ENCODE results near the gene ABHD18.

ABHD18 gene

DNA sequence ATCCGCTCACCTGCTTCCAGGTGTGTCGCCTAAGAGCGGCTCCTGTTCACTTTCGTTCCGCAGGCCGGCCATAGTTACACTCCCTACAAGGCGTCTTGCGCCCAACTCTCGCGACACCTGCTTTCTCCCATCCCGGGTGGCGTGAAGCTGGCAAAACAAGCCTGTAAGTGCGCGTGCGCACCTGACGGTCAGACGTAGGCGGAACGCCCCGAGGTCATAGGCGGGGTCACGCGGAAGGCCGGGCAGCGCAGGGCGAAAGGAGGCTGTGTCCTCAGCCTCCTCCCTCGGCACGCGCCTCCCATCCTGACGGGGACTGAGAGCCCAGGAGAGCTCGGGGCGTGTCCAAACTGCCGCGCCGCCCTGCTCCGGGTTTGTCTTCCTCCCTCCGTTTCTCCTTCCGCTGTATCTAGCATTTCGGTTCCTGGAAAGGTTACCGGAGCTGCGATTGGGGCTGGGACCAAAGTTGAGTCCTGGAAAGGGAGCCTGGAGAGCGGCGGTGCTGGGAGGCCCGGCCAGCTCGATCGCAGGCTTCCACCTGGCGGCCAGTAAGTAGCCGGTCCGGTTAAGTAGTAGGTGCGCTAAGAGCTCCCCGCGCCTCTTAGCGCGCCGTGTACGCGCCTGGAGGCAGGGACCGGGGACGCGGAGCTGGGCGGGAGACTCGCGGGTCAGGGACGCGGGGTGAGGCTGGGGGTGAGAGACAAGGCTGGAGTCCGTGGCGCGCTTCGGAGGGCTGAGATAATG, at the start of gene ABHD18, which contains the start of gene MFSD8:
Gene ABHD18 (plus strand): TSS at position 345 of the 741 bp plus-strand sequence. CDS start 17,550 bp downstream, outside the sequence.
Gene MFSD8 (minus strand): TSS at position 112 of the 741 bp plus-strand sequence. CDS start 40 bp downstream, at position 72.
- TF ChIP-seq GATA3 (IDR thresholded peaks at IDR 0.05; ENCODE audit: low read depth, low read length) (no peak), GATA2 (IDR thresholded peaks at IDR 0.05; ENCODE audit: low read depth, low read length) (no peak)

DNA sequence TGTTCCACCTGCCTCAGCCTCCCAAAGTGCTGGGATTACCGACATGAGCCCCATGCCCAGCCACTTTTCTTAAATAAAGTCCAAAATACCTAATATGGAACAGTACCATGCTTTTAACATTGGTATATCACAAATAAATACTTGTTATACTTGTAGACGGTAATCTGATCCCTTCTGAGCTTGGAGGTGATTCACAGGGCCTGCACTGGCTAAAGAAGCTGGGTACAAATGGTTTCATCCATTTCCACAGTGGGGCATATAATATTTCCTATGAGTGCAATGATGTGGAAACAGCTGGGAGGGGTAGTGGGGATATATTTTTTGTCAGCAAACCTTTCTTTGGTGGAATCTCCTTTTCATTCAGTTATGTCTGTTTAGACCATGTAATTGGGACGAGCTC, 48.7 kb upstream of the ABHD18 start:
- TF ChIP-seq GATA3 (IDR thresholded peaks at IDR 0.05; ENCODE audit: low read depth, low read length) (no peak), GATA2 (IDR thresholded peaks at IDR 0.05; ENCODE audit: low read depth, low read length) (no peak)

DNA sequence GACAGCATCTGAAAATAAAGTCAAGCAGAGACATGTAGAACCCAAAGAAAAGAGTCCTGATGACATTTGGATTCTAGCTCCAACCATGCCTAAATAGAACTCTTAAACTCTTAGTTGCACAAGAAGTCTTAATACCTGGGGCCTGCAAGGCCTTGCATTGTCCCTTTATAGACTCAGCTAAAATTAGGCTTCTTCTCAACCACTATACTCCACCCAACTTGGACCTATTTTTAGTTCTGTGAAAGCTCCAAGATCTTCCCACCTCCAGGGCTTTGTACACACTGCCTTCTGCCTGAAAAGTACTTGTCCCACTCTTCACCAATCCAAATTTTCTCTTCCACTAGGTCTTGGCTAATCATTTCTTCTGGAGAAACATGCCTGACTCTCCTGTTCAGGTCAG, 48.1 kb upstream of the ABHD18 start:
- TF ChIP-seq GATA3 (IDR thresholded peaks at IDR 0.05; ENCODE audit: low read depth, low read length) (no peak), GATA2 (IDR thresholded peaks at IDR 0.05; ENCODE audit: low read depth, low read length) (no peak)

DNA sequence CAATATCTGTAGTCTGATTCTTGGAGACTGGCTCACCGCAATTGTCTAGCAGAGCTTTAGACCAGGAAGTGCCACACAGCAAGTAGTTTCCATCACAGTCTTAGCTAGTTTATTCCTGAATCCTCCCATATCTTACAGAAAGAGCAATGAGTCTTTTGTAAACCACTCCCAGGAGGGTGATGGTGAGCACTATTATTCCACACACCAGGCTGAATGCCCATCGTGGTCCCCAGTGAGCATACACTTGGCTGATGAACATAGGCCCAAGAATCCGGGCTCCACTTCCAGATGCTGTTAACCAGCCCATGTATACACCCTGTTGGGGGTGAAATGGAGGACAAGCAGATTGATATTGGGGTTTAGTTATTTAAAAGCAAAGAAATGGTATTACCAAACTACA, 44.7 kb upstream of the ABHD18 start:
- TF ChIP-seq GATA3 (IDR thresholded peaks at IDR 0.05; ENCODE audit: low read depth, low read length) = no peak

DNA sequence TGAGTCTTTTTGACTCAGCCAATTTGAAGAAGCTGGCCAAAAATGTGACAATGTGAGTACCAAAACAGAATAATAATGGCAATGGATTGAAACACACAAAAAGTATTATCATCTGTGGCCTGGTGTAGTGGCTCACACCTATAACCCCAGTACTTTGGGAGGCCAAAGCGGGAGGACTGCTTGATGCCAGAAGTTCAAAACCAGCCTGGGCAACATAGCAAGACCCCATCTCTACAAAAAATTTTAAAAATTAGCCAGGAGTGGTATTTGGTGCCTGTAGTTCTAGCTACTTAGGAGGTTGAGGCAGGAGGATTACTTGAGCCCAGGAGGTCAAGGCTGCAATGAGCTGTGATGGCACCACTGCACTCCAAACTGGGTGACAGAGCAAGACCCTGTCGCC, 43.0 kb upstream of the ABHD18 start:
- TF ChIP-seq GATA3 (IDR thresholded peaks at IDR 0.05; ENCODE audit: low read depth, low read length) = no peak
- no peak for TF ChIP-seq GATA2 (IDR thresholded peaks at IDR 0.05; ENCODE audit: low read depth, low read length)

DNA sequence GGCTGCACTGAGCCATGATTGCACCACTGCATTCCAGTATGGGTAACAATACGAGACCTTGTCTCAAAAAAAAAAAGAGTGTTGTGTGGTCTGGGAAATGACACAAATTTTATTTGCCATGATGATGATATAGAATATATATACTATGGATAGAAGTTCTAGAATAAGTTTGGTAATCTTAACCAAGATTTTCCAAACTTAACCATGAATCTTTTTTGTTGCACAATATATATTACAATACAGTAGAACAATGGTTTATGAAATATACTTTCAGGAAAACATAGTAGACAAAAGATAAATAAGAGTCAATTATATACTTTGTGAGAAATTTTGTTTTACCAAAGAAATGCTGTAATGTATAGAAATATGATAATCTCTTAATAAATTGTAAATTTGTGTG, 35.0 kb upstream of the ABHD18 start:
- no peak for TF ChIP-seq GATA3 (IDR thresholded peaks at IDR 0.05; ENCODE audit: low read depth, low read length)
- TF ChIP-seq GATA2 (IDR thresholded peaks at IDR 0.05; ENCODE audit: low read depth, low read length) = no peak

DNA sequence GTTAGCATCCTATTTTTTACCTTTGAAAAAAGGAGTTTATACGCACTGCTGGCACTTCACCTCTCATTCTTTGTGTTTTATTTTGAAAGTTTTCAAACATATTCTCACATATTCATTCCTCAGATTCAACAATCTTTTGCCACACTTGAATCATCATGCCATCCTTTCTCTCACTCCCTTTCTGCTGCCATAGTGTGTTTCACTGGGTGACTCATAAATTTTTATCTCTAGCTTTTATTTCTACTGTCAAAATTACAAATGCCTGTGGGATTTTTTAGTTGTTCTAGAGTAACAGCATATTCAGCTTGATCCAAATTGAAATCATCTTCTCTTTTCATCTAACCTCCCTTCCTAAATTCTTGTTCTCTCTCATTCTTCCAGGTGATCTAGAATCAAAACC, 28.2 kb upstream of the ABHD18 start:
- TF ChIP-seq GATA2 (IDR thresholded peaks at IDR 0.05; ENCODE audit: low read depth, low read length) = no peak
- no peak for TF ChIP-seq GATA3 (IDR thresholded peaks at IDR 0.05; ENCODE audit: low read depth, low read length)

DNA sequence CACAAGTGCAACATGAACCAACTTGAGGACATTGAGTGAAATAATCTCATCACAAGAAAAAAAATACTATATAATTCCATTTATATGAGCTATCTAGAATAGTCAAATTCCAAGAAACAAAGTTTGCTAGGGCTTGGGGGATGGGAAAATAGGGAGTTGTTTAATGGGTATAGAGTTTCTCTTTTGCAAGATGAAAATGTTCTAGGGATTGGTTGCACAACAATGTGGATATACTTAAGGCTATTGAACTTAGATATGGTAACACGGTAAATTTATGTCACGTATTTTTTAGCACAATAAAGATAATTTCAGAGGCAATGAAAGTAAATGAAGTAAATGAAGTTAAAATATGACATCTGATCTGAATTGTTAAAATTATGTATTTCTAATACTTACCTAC, 8.1 kb upstream of the ABHD18 start:
- TF ChIP-seq GATA2 (IDR thresholded peaks at IDR 0.05; ENCODE audit: low read depth, low read length) = no peak
- no peak for TF ChIP-seq GATA3 (IDR thresholded peaks at IDR 0.05; ENCODE audit: low read depth, low read length)

DNA sequence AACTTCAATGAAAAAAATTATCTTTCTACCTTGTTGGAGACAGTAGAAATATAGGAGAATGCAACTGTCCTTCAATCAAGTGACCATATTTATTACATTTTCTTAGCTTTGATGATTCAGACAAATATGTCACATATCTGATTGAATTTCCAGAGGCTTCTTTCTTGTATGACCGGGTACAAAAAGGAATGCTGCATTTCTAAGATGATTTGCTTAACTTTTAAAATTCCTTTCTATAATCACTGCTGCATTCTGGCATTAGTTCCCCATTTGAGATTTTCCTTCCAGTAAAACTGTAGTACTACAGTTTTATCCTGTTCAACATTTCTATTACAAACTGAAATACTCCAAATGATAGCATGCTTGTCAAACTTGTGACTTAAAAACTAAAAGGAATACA, 5.4 kb upstream of the ABHD18 start:
- TF ChIP-seq GATA3 (IDR thresholded peaks at IDR 0.05; ENCODE audit: low read depth, low read length) = no peak
- TF ChIP-seq GATA2 (IDR thresholded peaks at IDR 0.05; ENCODE audit: low read depth, low read length) = no peak

DNA sequence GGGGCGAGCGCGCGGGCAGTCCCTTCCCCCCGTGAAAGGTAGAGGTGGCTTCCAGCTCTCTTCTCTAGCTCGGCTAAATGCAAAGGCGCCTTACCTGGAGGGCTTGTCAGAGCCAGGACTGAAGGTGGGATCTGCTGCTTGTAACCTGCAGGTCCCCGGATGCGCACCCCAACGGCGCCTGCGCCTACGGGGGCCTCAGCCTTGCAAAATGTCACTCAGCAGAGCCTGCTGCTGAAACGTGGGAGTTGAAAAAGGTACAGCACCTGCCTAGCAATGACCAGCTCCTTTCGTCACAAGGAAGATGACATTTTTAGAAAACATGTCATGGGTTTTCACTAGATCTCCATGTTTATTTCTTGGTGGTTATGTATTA, 583 bp downstream of the ABHD18 start:
- no peak for TF ChIP-seq GATA3 (IDR thresholded peaks at IDR 0.05; ENCODE audit: low read depth, low read length)
- no peak for TF ChIP-seq GATA2 (IDR thresholded peaks at IDR 0.05; ENCODE audit: low read depth, low read length)

DNA sequence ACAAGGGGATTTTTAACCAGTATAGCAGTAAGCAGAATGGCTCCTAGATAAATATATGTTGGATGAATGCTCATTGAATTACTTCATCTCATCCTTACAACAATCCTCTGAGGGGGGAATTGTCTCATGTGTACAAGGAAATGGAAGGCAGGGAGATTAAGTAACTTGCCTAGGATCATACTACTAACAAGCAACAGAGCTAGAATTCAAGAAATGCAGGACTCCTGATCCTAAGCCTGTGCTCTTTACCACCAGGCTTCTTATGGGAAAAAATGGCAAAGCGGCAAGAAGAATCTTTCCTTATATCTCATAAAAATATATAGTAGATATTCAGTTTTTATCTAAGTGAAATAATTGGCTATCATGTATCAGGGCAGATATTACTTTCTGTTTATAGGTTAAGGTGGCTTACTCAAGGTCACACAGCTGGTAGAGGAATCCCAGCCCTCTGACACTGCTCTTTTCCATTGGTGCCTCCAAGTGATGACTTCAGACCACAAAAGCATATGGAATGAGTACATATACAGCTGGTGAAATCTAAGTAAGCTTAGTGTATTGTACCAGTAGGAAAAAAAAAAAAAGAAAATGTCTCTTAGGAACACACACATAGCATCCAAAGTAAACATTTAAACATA, 2.1 kb downstream of the ABHD18 start:
- TF ChIP-seq GATA3 (IDR thresholded peaks at IDR 0.05; ENCODE audit: low read depth, low read length) (no peak), GATA2 (IDR thresholded peaks at IDR 0.05; ENCODE audit: low read depth, low read length) (no peak)

DNA sequence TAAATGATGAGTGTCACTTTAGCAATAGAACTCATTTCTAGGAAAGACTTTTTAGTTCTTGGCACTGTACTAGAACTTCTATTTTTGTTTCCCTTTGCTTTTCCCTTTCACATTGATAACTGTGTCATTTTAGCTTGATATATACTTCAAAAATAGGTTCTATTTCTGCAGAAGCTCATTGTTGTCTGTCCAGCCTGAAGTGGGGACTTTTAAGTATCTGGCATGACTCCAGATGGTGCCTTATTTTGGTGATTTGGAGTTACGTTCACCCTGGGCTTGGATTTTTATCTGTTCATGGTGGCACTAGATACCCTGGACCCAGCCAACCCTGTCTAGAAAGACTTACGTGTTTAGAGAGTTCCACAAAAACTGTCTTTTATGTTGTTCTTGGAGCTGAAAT, 3.4 kb downstream of the ABHD18 start:
- TF ChIP-seq GATA3 (IDR thresholded peaks at IDR 0.05; ENCODE audit: low read depth, low read length) = no peak
- no peak for TF ChIP-seq GATA2 (IDR thresholded peaks at IDR 0.05; ENCODE audit: low read depth, low read length)

DNA sequence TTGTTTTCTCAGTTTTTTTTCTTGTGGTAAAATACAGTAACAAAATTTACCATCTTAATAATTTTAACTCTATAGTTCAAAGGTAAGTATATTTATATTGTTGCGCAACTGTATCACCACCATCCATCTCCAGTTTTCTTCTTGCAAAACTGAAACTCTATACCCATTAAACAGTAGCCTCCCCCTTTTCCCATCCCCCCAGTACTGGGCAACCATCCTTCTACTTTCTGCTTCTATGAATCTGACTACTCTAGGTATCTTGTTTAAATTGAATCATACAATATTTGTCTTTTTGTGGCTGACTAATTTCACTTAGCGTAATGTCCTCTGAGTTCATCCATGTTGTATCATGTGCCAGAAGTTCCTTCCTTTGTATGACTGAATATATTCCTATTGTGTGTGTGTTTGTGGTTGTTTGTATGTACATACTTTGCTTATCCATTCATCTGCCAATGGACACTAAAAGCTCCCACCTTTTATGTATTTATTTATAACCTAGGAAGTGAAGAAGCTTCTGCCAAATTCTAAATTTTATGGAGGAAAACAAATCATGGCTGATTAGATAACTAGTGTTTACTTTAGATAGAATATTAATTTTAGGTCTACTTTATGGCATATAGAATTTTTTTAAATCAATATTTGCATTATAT, 10.0 kb downstream of the ABHD18 start:
- TF ChIP-seq GATA2 (IDR thresholded peaks at IDR 0.05; ENCODE audit: low read depth, low read length) = no peak
- no peak for TF ChIP-seq GATA3 (IDR thresholded peaks at IDR 0.05; ENCODE audit: low read depth, low read length)

DNA sequence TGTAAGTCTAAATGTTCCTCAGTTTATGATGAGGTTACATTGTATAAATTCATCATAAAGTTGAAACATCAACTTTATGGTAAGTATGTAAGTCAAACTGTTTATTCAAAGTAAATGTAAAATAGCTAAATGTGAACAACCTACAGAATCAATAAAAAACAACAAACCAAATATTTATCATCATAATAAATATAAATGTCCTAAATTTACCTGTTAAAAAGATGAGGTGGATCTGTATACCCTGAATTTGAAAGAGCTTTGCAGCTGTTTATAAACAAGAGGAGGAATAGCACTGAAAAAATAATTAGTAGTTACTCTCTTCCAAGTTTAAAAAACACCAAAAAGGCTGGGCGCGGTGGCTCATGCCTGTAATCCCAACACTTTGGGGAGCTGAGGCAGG, 13.7 kb downstream of the ABHD18 start:
- TF ChIP-seq GATA3 (IDR thresholded peaks at IDR 0.05; ENCODE audit: low read depth, low read length) (no peak), GATA2 (IDR thresholded peaks at IDR 0.05; ENCODE audit: low read depth, low read length) (no peak)

DNA sequence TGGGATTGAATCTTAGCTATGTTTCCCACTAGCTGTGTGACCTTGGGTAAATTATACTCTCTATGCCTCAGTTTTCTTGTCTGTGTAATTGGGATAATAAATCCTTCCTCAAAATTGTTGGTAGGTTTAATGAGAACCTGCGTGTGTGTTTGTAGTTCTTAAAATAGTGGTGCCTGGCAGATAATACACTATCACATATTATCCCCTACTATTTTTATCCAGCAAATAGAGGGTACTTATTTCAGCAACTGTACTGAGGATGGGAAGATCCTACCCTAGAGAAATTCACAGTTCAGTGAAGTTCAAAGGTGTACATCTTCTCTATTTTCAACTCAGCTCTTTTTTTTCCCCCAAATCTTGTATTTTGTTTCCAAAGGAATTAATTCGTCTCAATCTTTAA, 17.2 kb downstream of the ABHD18 start:
- TF ChIP-seq GATA2 (IDR thresholded peaks at IDR 0.05; ENCODE audit: low read depth, low read length) (no peak), GATA3 (IDR thresholded peaks at IDR 0.05; ENCODE audit: low read depth, low read length) (no peak)

Data from SH-SY5Y (cell line).